Endothelial cell (in vitro differentiated cells): Measurements from ENCODE around the gene MIEF2. TPM values are rescaled to one million over a fixed set of nuclear protein-coding genes. Genes with fewer than 3 reads are reported as not detected.
"Not testable (repeated sequence)": the region's sequence is repeated elsewhere in the genome, so short reads cannot be mapped to it uniquely, and the experiment has no call there.

ENCODE experiments used
- DNase-seq: peaks from one replicate; pipeline ENCODE4 v3.0.0; 2021; ENCODE audit warnings: low spot score
- H3K27ac Mint-ChIP-seq: one replicate; pipeline ENCODE4 v1.8.0; 2021; ENCODE audit warnings: mixed read lengths, inconsistent platforms; ENCODE audit not compliant: unreplicated experiment
- H3K27me3 Mint-ChIP-seq: one replicate; pipeline ENCODE4 v1.8.0; 2021; ENCODE audit warnings: mild to moderate bottlenecking, moderate library complexity, mixed read lengths, inconsistent platforms; ENCODE audit not compliant: unreplicated experiment
- H3K36me3 Mint-ChIP-seq: one replicate; pipeline ENCODE4 v1.8.0; 2021; ENCODE audit warnings: mild to moderate bottlenecking, low read depth, mixed read lengths, inconsistent platforms; ENCODE audit not compliant: unreplicated experiment
- H3K4me1 Mint-ChIP-seq: one replicate; pipeline ENCODE4 v1.8.0; 2021; ENCODE audit warnings: mild to moderate bottlenecking, mixed read lengths, inconsistent platforms; ENCODE audit not compliant: unreplicated experiment
- H3K4me3 Mint-ChIP-seq: one replicate; pipeline ENCODE4 v1.8.0; 2021; ENCODE audit warnings: mild to moderate bottlenecking, mixed read lengths, inconsistent platforms; ENCODE audit not compliant: unreplicated experiment
- H3K9me3 Mint-ChIP-seq: one replicate; pipeline ENCODE4 v1.8.0; 2021; ENCODE audit warnings: mixed read lengths, inconsistent platforms; ENCODE audit not compliant: unreplicated experiment
- CTCF ChIP-seq: fragments of 200-600 bp; sonication (generic); IDR thresholded peaks from one replicate; pipeline ENCODE4 v1.5.0; 2021; ENCODE audit warnings: antibody characterized with exemption; ENCODE audit not compliant: unreplicated experiment
- long read RNA-seq: library from polyadenylated mRNA; unstranded; transcript quantifications from one replicate; pipeline ENCODE4 v2.0.0, GENCODE V29; 2020; ENCODE audit not compliant: unreplicated experiment
- total RNA-seq: library from RNA; stranded (reverse); fragmentation: NEBNext Ultra II Directional; extraction: Animal tissue kit (Norgen Biotek cat#: 25700); gene quantifications from one replicate; pipeline ENCODE4 v1.2.1, GENCODE V29; 2021; ENCODE audit not compliant: unreplicated experiment

Gene MIEF2
- total RNA-seq: 11.6 TPM
- long read RNA-seq, partial matches to known transcripts: 0 of 4 reads
- long read RNA-seq, other reads (novel, unspliced or antisense): 0 of 4 reads

GRCh38 chr17:18260332-18261145 lies at the start of gene MIEF2:
MIEF2 (plus strand) TSS chr17:18260662; CDS start chr17:18262721, 2,059 bp downstream.
- H3K4me3 Mint-ChIP-seq: peak within 1 kb of the TSS; percentile 89
- DNase-seq: peak; percentile 87

GRCh38 chr17:18213666-18214270 lies 46.7 kb upstream of the MIEF2 start:
- H3K27me3 Mint-ChIP-seq: no peaks in the 10 kb centered on the region
- no peak for TF ChIP-seq CTCF
- H3K36me3 Mint-ChIP-seq: peaks cover 6% of the 10 kb centered on the region
- H3K27ac Mint-ChIP-seq: no peak overlapping the region
- no peaks in the 10 kb centered on the region for H3K4me1 Mint-ChIP-seq
- H3K4me3 Mint-ChIP-seq: no peak overlapping the region
- H3K9me3 Mint-ChIP-seq: no peaks in the 10 kb centered on the region
- DNase-seq: no peak

More at GRCh38 chr17:18260332-18261145, at the start of gene MIEF2:
- Mint-ChIP-seq H3K27ac (no peak within 1 kb of the TSS), H3K9me3 (no peaks in the 10 kb centered on the region), H3K36me3 (peaks cover 4% of the 10 kb centered on the region), H3K4me1 (peaks cover 15% of the 10 kb centered on the region), H3K27me3 (peaks cover 12% of the 10 kb centered on the region)
- no peak for TF ChIP-seq CTCF

- H3K9me3 Mint-ChIP-seq, H3K4me1 Mint-ChIP-seq, H3K27me3 Mint-ChIP-seq, H3K36me3 Mint-ChIP-seq, H3K4me3 Mint-ChIP-seq, DNase-seq, H3K27ac Mint-ChIP-seq: not testable (repeated sequence)
These were observed 43.6 kb upstream of the MIEF2 start for GRCh38 chr17:18216906-18217305.

GRCh38 chr17:18217412-18218015 lies 42.9 kb upstream of the MIEF2 start:
- Mint-ChIP-seq H3K27ac (no peak overlapping the region), H3K9me3 (no peaks in the 10 kb centered on the region), H3K36me3 (no peaks in the 10 kb centered on the region), H3K4me1 (no peaks in the 10 kb centered on the region), H3K4me3 (no peak overlapping the region), H3K27me3 (no peaks in the 10 kb centered on the region)
- peak; percentile 74 for TF ChIP-seq CTCF
- DNase-seq: peak; percentile 88

- peak overlapping the region; percentile 31 for H3K27ac Mint-ChIP-seq
- H3K4me3 Mint-ChIP-seq: no peak overlapping the region
- H3K4me1 Mint-ChIP-seq: no peaks in the 10 kb centered on the region
- TF ChIP-seq CTCF: no peak
- no peaks in the 10 kb centered on the region for H3K9me3 Mint-ChIP-seq
- no peaks in the 10 kb centered on the region for H3K36me3 Mint-ChIP-seq
- no peak for DNase-seq
- H3K27me3 Mint-ChIP-seq: peaks cover 4% of the 10 kb centered on the region
These were observed 41.6 kb upstream of the MIEF2 start for GRCh38 chr17:18218756-18219415.
